Urinary bladder (tissue), 4 donors: ENCODE results near the gene TSPAN17. TPM values are rescaled to one million over a fixed set of nuclear protein-coding genes. Genes with fewer than 3 reads are reported as not detected.
"Not testable (repeated sequence)": the region's sequence is repeated elsewhere in the genome, so short reads cannot be mapped to it uniquely, and the experiment has no call there.

Experiments
- DNase-seq: peaks from one replicate; pipeline ENCODE4 v3.0.0-alpha.2; 2015; ENCODE audit errors: extremely low spot score
- H3K27ac ChIP-seq: one replicate; pipeline ENCODE4 v1.5.1; 2013; ENCODE audit warnings: low read depth, mild to moderate bottlenecking, moderate library complexity
- H3K36me3 ChIP-seq: one replicate; pipeline ENCODE4 v1.6.1; 2013; ENCODE audit warnings: mild to moderate bottlenecking, moderate library complexity; ENCODE audit not compliant: insufficient read depth
- H3K4me1 ChIP-seq: one replicate; pipeline ENCODE4 v1.6.1; 2013; ENCODE audit warnings: mild to moderate bottlenecking, moderate library complexity; ENCODE audit not compliant: insufficient read depth
- H3K4me3 ChIP-seq: one replicate; pipeline ENCODE4 v1.5.1; 2013; ENCODE audit warnings: low read depth, low read length
- WGBS: extraction: QIAGEN DNeasy Blood & Tissue Kit; methylation state at CpG from one replicate; pipeline ENCODE4 v1.1.7; 2013; 5-methylcytosine and 5-hydroxymethylcytosine counted together
- polyA plus RNA-seq: library from polyadenylated mRNA; stranded (reverse); fragments of 200-250 nt; gene quantifications from one replicate; pipeline ENCODE4 v1.2.3, GENCODE V29; 2013
- total RNA-seq: library from RNA; depleted of rRNA; stranded (reverse); fragments of >200 nt; gene quantifications from one replicate; pipeline ENCODE4 v1.2.3, GENCODE V29; 2014
- donor health status: healthy with polysubstance abuse.
- donor health status: healthy.

TSPAN17 gene
- total RNA-seq, result 19.3 TPM
- 26.3 TPM for polyA plus RNA-seq

- peak; percentile 96 for DNase-seq
- no peaks in the 10 kb centered on the region for H3K4me1 ChIP-seq
- peak within 1 kb of the TSS; percentile 45 for H3K27ac ChIP-seq
- no peaks in the 10 kb centered on the region for H3K36me3 ChIP-seq
- WGBS, result under 1% methylated on average over 63 of the region's 63 CpGs
- H3K4me3 ChIP-seq, result peak within 1 kb of the TSS; percentile 72
These were observed at the start of gene TSPAN17 for GRCh38 chr5:176647030-176647842. TSS of gene TSPAN17 (plus strand) at chr5:176647484. CDS start at chr5:176647616, 132 bp downstream.

GRCh38 chr5:176599749-176600430, 47.4 kb upstream of the TSPAN17 start:
- H3K4me3 ChIP-seq, H3K4me1 ChIP-seq, DNase-seq, H3K36me3 ChIP-seq, H3K27ac ChIP-seq: not testable (repeated sequence)
- WGBS, result 88% methylated on average over 19 of the region's 19 CpGs

DNA sequence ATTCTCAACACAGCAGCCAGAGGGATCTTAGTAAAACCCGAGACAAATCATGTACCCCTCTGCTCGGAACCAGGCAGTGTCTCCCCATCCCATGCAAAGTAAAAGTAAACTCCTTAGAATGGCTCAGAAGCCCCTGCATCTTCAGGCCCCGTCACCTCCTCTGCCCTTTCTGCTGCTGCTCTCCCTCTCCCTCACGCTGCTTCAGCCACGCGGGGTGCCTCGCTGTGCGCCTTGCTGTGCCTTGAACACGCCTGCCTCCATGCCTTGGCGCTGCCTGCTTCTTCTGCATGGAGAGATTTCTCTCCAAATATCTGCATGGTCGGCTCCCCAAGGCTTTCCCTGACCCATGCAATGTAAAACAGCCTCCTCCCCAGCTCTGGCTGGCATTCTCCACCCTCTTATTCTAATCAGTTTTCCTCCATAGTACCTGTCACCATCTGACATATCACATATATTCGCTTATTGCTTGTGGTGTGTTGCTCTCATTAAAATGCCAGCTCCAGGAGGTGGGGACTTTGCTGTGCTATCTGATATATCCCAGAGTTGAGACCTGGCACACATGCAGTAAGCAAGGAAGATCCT, 45.3 kb upstream of the TSPAN17 start:
- H3K4me3 ChIP-seq, result no peak overlapping the region
- no peak for DNase-seq
- H3K4me1 ChIP-seq, result no peaks in the 10 kb centered on the region
- no peak overlapping the region for H3K27ac ChIP-seq
- WGBS, result 65% methylated on average over 12 of the region's 12 CpGs
- H3K36me3 ChIP-seq, result no peaks in the 10 kb centered on the region

DNA sequence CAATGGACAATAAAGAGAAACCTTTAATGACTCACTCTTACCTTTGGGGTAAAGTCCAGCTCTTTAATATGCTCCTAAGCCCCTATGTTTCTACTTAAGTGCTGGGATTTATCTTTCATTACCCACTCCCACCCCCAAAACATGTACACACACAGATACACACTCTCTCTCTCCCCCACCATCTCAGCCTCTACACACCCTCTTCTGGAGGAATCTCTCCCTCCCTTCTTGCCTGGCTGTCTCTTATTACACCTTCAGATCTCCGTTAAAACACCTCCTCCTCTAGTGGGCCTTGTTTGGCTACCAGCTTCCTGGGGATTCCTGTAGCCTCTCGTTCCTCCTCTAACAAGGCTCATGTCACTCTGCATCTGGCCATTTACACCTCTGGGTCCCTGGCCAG, 44.2 kb upstream of the TSPAN17 start:
- DNase-seq, result no peak
- H3K27ac ChIP-seq, result no peak overlapping the region
- no peaks in the 10 kb centered on the region for H3K36me3 ChIP-seq
- WGBS, result 12% methylated on average over 2 of the region's 2 CpGs
- H3K4me3 ChIP-seq, result no peak overlapping the region
- H3K4me1 ChIP-seq, result no peaks in the 10 kb centered on the region

GRCh38 chr5:176606032-176606431, 41.3 kb upstream of the TSPAN17 start:
- Histone ChIP-seq H3K27ac (no peak overlapping the region), H3K36me3 (no peaks in the 10 kb centered on the region), H3K4me3 (no peak overlapping the region), H3K4me1 (peaks cover 3% of the 10 kb centered on the region)
- no peak for DNase-seq
- WGBS, result 48% methylated on average over 3 of the region's 3 CpGs

DNA sequence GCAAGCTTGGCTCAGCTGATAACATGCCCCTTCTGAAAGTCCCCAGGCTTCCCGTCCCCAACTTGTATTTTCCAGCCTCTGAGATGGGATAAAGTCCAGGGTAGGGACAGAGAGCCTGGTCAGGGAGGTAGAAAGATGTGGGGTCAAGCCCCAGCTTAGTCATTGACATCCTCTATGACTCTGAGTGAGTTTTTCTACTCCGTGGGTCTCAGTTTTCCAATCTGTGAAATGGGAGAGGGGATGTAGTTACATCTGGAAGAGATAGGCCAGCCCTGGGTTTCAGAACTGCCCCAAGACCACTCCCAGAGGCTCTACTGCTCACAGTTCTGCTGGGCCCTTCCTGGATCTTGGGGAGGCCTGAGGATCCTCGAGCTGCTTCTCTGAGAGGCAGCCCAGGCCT, 40.4 kb upstream of the TSPAN17 start:
- no peaks in the 10 kb centered on the region for H3K36me3 ChIP-seq
- no peak overlapping the region for H3K27ac ChIP-seq
- 85% methylated on average over 3 of the region's 3 CpGs for WGBS
- H3K4me1 ChIP-seq, result peaks cover 3% of the 10 kb centered on the region
- DNase-seq, result no peak
- no peak overlapping the region for H3K4me3 ChIP-seq

DNA sequence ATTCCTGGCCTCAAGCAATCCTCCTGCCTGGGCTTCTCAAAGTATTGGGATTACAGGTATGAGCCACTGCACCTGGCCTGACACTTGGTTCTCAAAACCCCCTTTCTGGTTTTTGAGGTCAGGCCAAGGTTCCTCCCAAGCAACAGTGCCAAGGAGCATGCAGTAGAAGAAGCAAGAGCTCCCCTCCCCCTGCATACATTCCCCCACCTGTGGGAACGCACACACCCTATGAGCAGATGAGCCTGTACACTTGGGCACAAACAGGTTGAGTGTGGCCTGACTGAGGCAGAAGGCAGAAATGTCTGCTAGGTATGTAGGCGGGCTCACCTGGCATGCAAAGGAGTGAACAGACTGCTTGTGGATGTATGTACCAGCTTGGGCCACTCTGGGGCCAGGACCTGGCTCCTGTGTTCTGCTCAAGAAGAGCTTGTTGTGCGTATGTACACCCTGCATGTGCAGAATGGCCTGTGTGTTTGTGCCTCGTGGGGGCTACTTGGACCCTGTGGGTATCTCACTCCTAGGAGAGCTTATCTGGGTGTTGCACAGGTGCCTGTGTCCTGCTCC, 39.1 kb upstream of the TSPAN17 start:
- Histone ChIP-seq H3K4me1 (peaks cover 3% of the 10 kb centered on the region), H3K36me3 (no peaks in the 10 kb centered on the region), H3K27ac (no peak overlapping the region), H3K4me3 (no peak overlapping the region)
- 90% methylated on average over 4 of the region's 4 CpGs for WGBS
- DNase-seq, result no peak

- 28% methylated on average over 46 of the region's 46 CpGs for WGBS
- Histone ChIP-seq H3K36me3 (no peaks in the 10 kb centered on the region), H3K27ac (no peak overlapping the region), H3K4me3 (peak overlapping the region; percentile 67), H3K4me1 (peaks cover 3% of the 10 kb centered on the region)
- DNase-seq, result no peak
These were observed 38.2 kb upstream of the TSPAN17 start for GRCh38 chr5:176608937-176609723.

DNA sequence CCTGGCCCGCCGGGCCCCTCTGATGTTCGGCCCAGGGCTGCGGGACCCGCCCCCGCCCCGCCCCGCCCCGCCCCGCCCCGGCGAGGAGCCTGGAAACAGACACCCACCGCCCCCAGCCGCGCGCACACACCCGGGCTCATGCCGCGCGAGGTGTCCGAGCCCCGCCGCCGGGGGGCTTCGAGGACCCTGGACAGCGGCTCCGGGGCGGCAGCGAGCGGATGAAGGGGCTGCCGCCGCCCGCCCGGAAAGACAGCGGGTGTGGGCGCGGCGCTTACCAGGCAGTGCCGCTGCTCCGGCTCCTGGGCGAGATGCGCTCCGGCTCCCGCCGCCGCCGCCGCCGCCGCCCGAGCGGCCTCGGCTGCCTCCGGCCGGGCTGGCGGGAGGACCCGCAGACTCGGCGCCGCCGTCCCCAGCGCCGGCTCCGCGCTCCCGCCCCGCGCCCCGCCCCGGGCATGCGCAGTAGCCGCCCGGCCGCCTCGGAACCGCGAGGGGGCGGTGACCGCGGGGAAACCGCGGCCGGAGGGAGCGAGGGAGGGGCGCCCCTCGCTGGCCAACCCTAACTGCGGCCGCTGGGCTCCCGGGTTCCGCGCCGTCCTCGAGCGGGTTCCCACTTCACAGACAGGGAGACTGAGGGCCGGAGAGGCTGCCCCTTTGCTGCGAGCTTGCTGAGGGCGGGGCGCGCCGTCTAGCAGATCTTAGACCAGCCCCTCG, 37.4 kb upstream of the TSPAN17 start, which contains the start of gene GPRIN1:
Gene GPRIN1, minus strand, starts transcription at position 433 of the 711 bp plus-strand sequence. CDS start 10,322 bp downstream, outside the sequence.
- DNase-seq, result no peak
- H3K27ac ChIP-seq, result no peak within 1 kb of the TSS
- H3K4me3 ChIP-seq, result peak within 1 kb of the TSS; percentile 67
- H3K4me1 ChIP-seq, result peaks cover 3% of the 10 kb centered on the region
- WGBS, result under 1% methylated on average over 101 of the region's 101 CpGs
- H3K36me3 ChIP-seq, result no peaks in the 10 kb centered on the region

DNA sequence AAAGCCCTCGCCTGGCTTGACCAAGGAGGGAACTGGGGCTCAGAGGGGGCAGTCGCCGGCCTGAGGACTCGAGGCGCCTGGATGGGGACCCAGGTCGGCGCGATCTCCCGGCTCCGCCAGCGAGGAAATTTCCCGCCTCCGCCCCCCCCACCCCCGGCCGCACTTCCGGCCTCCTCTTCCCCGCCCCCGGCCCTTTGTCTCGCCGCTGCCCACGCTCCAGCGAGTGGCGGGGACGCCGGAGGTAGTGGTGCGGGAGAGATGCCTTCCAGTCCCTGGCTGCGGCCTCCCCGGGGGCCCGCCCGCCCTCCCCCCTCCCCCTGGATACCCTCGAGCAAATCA, 36.9 kb upstream of the TSPAN17 start:
- Histone ChIP-seq H3K4me1 (peaks cover 3% of the 10 kb centered on the region), H3K4me3 (peak overlapping the region; percentile 67), H3K36me3 (no peaks in the 10 kb centered on the region), H3K27ac (no peak overlapping the region)
- 2% methylated on average over 31 of the region's 31 CpGs for WGBS
- DNase-seq, result no peak

GRCh38 chr5:176611435-176611834, 35.8 kb upstream of the TSPAN17 start:
- 11% methylated on average over 10 of the region's 10 CpGs for WGBS
- H3K4me3 ChIP-seq, result no peak overlapping the region
- H3K36me3 ChIP-seq, result no peaks in the 10 kb centered on the region
- peak; percentile 48 for DNase-seq
- no peak overlapping the region for H3K27ac ChIP-seq
- H3K4me1 ChIP-seq, result peaks cover 3% of the 10 kb centered on the region

- 84% methylated on average over 6 of the region's 6 CpGs for WGBS
- Histone ChIP-seq H3K36me3 (no peaks in the 10 kb centered on the region), H3K27ac (no peak overlapping the region), H3K4me3 (no peak overlapping the region), H3K4me1 (peaks cover 3% of the 10 kb centered on the region)
- DNase-seq, result no peak
These were observed 35.3 kb upstream of the TSPAN17 start for GRCh38 chr5:176612008-176612407.
